Measurements from ENCODE around the gene GJD2. TPM values are rescaled to one million over a fixed set of nuclear protein-coding genes. Genes with fewer than 3 reads are reported as not detected.

GJD2 gene
- polyA plus RNA-seq, 4 donors = 0.06 TPM; not detected in 3

- no peak for DNase-seq (ENCODE audit: low read depth in 4 of 4, low spot score in 2 of 4)
Observed at GRCh38 chr15:34776606-34777105, 21.9 kb upstream of the GJD2 start.

- DNase-seq (ENCODE audit: low read depth in 4 of 4, low spot score in 2 of 4) = no peak
Observed at GRCh38 chr15:34773917-34774316, 19.1 kb upstream of the GJD2 start.

GRCh38 chr15:34773013-34773412 is 18.2 kb upstream of the GJD2 start:
- no peak for DNase-seq (ENCODE audit: low read depth in 4 of 4, low spot score in 2 of 4)

GRCh38 chr15:34772312-34772711 is 17.5 kb upstream of the GJD2 start:
- no peak for DNase-seq (ENCODE audit: low read depth in 4 of 4, low spot score in 2 of 4)

- DNase-seq (ENCODE audit: low read depth in 4 of 4, low spot score in 2 of 4) = no peak
Observed at GRCh38 chr15:34769711-34770110, 14.9 kb upstream of the GJD2 start.

- DNase-seq (ENCODE audit: low read depth in 4 of 4, low spot score in 2 of 4) = no peak
Observed at GRCh38 chr15:34768530-34768929, 13.7 kb upstream of the GJD2 start.

- DNase-seq (ENCODE audit: low read depth in 4 of 4, low spot score in 2 of 4) = no peak
Observed at GRCh38 chr15:34765741-34766140, 10.9 kb upstream of the GJD2 start.

GRCh38 chr15:34760909-34761308 is 6.1 kb upstream of the GJD2 start:
- no peak for DNase-seq (ENCODE audit: low read depth in 4 of 4, low spot score in 2 of 4)

- DNase-seq (ENCODE audit: low read depth in 4 of 4, low spot score in 2 of 4) = no peak
Observed at GRCh38 chr15:34759992-34760391, 5.2 kb upstream of the GJD2 start.

GRCh38 chr15:34759347-34759746 is 4.5 kb upstream of the GJD2 start:
- DNase-seq (ENCODE audit: low read depth in 4 of 4, low spot score in 2 of 4) = no peak

- no peak for DNase-seq (ENCODE audit: low read depth in 4 of 4, low spot score in 2 of 4)
Observed at GRCh38 chr15:34757262-34757661, 2.5 kb upstream of the GJD2 start.

GRCh38 chr15:34755419-34755773 is 598 bp upstream of the GJD2 start:
- DNase-seq (ENCODE audit: low read depth in 4 of 4, low spot score in 2 of 4) = no peak

- DNase-seq (ENCODE audit: low read depth in 4 of 4, low spot score in 2 of 4) = no peak
Observed at GRCh38 chr15:34754171-34754601, 612 bp downstream of the GJD2 start.

- DNase-seq (ENCODE audit: low read depth in 4 of 4, low spot score in 2 of 4) = peak; percentile 45 to 77 (median 53)
Observed at GRCh38 chr15:34753236-34753894, 1.4 kb downstream of the GJD2 start.

GRCh38 chr15:34749691-34750090 is 5.1 kb downstream of the GJD2 start:
- DNase-seq (ENCODE audit: low read depth in 4 of 4, low spot score in 2 of 4) = no peak

- no peak for DNase-seq (ENCODE audit: low read depth in 4 of 4, low spot score in 2 of 4)
Observed at GRCh38 chr15:34739346-34739745, 15.5 kb downstream of the GJD2 start.

GRCh38 chr15:34738002-34738401 is 16.8 kb downstream of the GJD2 start:
- DNase-seq (ENCODE audit: low read depth in 4 of 4, low spot score in 2 of 4) = no peak

- no peak for DNase-seq (ENCODE audit: low read depth in 4 of 4, low spot score in 2 of 4)
Observed at GRCh38 chr15:34737477-34737876, 17.3 kb downstream of the GJD2 start.

- DNase-seq (ENCODE audit: low read depth in 4 of 4, low spot score in 2 of 4) = no peak
Observed at GRCh38 chr15:34734303-34734702, 20.5 kb downstream of the GJD2 start.

GRCh38 chr15:34733621-34734020 is 21.2 kb downstream of the GJD2 start:
- DNase-seq (ENCODE audit: low read depth in 4 of 4, low spot score in 2 of 4) = no peak

- no peak for DNase-seq (ENCODE audit: low read depth in 4 of 4, low spot score in 2 of 4)
Observed at GRCh38 chr15:34732430-34732829, 22.4 kb downstream of the GJD2 start.

GRCh38 chr15:34730701-34731100 is 24.1 kb downstream of the GJD2 start:
- DNase-seq (ENCODE audit: low read depth in 4 of 4, low spot score in 2 of 4) = no peak

GRCh38 chr15:34729886-34730285 is 24.9 kb downstream of the GJD2 start:
- no peak for DNase-seq (ENCODE audit: low read depth in 4 of 4, low spot score in 2 of 4)

Measured in left renal cortex interstitium (tissue), 4 donors.